ENCODE results near the gene DNAI2.

The DNAI2 gene

GRCh38 chr17:74304184-74304583, 30.1 kb downstream of the DNAI2 start:
- no peak for DNase-seq (ENCODE audit: low read depth in 1 of 2, low spot score in 1 of 2)

DNA sequence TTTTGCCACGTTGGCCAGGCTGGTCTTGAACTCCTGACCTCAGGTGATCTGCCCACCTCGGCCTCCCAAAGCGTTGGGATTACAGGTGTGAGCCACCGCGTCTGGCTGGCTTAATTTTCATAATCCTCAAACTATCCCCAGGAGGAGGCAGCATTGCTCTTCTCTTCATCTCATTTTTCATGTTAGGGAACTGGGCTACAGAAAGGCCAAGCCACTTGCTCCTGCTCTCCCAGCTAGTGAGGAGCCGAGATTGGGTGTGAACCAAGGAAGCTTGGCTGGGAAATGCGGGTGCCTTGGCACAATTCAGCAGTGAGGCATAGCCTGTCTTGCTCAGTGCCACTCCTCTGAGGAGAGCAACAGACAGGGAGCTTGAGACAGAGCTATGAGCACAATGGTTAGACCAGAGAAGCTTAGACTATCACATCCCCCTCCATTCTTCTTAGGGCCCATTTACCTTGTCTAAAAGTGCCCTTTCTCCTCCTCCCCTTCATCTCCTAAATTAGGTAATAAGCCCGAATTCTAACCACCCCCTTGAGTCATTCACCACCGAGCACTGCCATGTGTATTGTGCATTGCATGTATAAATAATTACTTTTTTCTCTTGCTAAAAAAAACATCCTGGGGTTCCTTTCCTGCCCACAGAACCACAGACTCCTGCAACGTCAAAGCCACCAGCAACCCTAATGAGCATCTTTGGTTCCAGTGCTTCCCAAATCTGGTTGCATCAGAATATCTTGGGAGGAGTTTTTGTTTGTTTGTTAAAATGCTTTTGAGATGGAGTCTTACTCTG, 32.0 kb downstream of the DNAI2 start:
- no peak for DNase-seq (ENCODE audit: low read depth in 1 of 2, low spot score in 1 of 2)

DNA sequence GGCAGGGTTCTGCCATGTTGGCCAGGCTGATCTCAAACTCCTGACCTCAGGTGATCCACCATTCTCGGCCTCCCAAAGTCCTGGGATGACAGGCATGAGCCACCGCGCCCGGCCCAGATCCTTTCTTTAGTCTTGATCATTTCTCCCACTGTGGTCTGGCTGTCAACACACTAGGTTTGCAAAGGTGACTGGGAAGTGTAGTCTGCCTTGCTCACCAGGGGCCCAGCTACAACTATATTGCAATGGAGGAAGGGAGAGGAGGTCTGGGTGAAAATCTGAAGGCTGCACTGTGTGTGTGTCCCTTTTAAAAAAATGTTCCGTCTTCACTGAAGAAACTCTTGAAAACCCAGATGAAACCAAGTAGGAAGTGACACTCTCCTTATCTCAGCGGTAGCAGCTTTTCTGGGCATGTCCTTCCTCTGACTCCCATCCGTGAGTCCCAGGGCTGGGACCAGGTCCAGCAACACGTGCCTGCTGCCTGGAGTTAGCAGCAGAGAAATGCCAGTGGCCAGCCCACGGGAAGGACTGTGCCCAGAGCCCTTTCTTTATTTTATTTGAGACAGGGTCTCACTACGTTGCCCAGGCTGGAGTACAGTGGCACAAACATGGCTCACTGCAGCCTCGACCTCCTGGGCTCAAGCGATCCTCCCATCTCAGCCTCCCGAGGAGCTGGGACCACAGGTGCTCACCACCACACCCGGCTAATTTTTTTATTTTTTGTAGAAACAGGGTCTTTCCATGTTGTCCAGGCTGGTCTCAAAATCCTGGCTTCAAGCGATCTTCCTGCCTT, 34.1 kb downstream of the DNAI2 start:
- no peak for DNase-seq (ENCODE audit: low read depth in 1 of 2, low spot score in 1 of 2)

DNA sequence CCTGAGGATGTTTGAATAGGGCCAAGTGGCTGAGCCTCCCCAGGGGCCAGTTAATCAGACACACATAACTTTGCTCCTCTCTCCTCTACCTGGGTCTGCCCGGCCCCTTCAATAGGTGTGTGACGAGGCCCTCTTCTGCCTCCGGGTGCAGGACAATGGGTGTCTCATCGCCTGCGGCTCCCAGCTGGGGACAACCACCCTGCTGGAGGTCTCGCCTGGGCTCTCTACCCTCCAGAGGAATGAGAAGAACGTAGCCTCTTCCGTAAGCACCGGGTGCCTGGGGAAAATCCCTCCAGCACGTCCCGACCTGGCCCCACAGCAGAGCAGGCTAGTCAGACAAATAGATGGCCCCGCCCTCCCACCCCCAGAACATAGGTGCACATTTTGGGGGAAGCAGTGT, 35.9 kb downstream of the DNAI2 start:
- DNase-seq (ENCODE audit: low read depth in 1 of 2, low spot score in 1 of 2): no peak

DNA sequence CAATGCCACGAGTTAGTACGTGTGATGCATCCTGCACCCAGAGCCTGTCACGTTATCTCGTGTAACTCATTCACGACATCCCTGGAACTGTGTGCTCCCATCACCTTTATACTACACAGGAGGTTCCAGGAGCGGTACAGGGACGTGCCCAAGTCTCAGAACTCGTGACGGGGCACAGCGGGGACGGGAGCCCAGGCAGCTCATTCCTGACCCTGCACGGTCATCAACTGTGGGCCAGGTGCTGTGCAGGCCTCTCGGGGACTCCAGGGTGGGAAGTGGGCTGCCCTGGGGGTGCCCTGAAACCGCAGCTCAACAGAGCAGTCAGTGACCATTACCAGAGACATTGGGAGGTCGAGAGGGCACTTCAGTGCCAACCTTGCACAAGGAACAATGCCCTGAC, 40.8 kb downstream of the DNAI2 start:
- no peak for DNase-seq (ENCODE audit: low read depth in 1 of 2, low spot score in 1 of 2)

DNA sequence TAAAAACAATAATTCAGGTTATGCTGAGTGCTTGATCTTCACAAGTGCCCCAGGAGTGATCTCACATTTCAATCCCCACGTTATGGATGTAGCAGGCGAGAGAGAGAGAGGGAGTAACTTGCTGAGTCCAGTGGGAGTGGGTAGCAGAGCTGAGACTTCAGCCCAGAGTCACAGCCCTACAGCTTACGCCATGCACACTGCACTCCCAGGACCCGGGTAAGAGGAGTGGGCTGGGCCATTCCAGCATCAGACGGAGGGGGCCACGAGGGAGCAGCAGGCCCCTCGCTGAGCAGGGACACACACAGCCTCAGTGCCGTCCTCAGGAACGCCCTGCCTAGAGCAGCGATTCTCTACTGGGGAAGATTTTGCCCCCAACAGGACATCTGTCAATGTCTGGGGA, 42.2 kb downstream of the DNAI2 start:
- DNase-seq (ENCODE audit: low read depth in 1 of 2, low spot score in 1 of 2): no peak

DNA sequence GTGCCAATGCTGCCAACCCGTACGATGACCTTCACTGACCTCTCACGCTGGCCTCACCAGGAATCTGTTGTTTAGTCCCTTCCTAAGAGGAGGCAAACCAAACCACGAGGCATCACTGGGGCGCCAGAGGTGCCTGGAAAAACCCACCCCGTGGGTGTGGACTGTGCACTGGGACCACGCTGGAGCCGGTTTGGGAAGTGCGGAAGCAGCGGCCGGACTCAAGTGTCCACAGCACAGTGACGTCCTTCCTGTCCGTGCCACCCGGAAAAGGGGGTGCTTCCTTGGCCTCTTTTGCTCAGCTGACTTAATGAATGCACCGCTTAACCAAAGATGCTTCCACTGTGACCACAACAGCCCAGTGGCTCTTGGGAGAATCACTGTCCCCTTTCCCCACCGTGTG, 43.0 kb downstream of the DNAI2 start:
- no peak for DNase-seq (ENCODE audit: low read depth in 1 of 2, low spot score in 1 of 2)

- no peak for DNase-seq (ENCODE audit: low read depth in 1 of 2, low spot score in 1 of 2)
These were observed 44.4 kb downstream of the DNAI2 start for GRCh38 chr17:74318391-74318790.

DNA sequence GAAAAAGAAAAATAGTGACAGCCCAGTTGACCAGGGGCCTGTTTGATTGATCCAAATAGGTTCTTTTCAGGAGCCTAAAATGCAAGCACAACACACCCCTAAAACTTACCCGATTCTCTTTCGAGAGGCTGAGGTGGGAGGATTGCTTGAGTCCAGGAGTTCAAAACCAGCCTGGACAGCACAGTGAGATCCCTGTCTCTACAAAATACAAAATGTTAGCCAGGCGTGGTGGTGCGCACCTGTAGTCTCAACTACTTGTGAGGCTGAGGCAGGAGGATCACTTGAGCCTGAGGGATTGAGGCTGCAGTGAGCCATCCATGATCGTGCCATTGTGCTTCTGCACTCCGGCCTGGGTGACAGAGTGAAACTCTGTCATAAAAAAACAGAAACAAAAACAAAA, 50.5 kb downstream of the DNAI2 start:
- DNase-seq (ENCODE audit: low read depth in 1 of 2, low spot score in 1 of 2): no peak

DNA sequence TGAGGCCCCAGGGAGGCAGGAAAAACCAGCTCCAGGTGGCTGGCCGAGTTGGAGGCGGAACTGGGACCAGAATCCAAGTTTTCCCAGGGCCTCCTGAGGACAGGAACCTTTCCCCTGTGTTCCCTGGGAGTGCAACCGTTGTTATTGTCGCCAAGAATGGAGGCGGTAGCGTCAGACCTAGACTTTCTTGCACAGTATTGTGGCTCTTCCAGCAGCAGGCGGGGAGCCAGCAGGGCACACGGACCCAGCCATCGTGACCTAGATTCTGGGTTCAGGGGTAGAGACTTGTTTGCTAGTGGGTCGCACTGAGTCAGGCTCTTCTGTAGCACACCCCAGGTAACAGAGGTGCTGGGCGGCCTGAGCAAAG, 51.3 kb downstream of the DNAI2 start:
- DNase-seq (ENCODE audit: low read depth in 1 of 2, low spot score in 1 of 2): no peak

DNA sequence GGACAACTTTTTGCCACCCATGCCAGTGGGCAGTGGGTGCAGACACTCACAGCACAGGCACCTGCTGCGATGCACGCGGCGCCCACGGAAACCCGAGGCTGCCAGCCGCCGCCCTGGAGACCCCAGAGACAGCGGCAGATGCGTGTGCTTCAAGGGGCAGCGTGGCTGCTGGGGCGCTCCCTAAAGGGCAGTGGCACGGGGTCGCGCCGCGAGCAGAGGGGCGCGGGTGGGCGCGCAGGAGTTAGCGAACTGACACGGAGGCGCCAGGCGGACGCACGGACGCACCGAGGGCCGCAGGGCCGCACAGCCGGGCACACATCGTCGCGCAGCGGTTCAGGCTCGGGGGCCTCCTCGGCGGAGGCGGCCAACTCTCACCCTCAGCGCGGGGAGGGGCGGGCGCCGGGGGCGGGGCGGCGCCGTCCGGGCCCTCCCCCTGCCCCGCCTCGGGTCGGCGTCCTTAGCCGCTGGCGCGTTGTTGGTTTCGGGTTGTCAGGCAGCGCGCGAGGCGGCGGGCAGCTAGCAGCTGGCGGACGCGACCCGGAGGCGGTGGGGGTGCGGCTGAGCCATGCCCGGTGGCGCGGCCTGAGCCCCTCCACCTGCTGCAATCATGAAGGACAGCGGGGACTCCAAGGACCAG, 51.8 kb downstream of the DNAI2 start, which contains the start of gene KIF19:
Gene KIF19 (plus strand): TSS at position 484 of the 637 bp plus-strand sequence. CDS start 124 bp downstream, at position 608.
- peak; percentile 24 to 38 for DNase-seq (ENCODE audit: low read depth in 1 of 2, low spot score in 1 of 2)

GRCh38 chr17:74326506-74326905, 52.5 kb downstream of the DNAI2 start:
- DNase-seq (ENCODE audit: low read depth in 1 of 2, low spot score in 1 of 2): no peak

DNA sequence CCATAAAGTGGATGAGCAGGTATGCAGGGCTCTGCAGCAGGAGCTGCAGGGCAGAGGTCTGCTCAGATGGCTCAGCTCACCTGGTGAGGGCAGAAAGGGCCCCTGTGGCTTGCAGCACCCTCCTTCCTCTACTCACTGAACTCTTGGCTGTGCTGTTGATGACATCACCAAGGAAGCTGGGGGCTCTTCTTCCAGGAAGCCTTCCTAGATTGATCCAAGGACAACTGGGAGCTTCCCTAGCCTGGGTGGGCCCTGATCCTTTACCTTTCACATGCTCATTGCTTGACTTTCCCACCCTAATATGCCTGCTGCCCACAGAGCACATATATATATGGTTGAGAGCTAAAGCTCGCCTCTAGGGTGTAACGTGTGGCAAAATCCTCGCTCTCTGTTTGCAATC, 54.5 kb downstream of the DNAI2 start:
- DNase-seq (ENCODE audit: low read depth in 1 of 2, low spot score in 1 of 2): no peak

DNA sequence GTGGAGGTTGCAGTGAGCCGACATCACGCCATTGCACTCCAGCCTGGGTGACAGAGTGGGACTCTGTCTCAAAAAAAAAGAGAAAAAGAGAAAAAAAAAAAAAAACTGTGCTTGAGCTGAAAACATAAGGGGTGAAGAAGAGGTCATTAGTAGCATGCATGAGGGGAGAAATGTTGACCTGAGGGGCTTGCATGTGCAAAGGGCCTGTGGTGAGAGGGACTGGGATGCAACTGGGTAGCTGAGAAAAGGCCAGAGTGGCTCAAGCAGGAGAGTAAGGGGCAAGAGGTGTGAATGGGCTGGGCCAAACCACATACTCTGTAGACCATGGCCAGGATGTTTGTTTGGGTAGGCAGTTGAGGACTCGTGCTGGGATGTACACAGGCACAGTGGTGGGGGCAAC, 55.3 kb downstream of the DNAI2 start:
- DNase-seq (ENCODE audit: low read depth in 1 of 2, low spot score in 1 of 2): no peak

GRCh38 chr17:74330446-74330845, 56.4 kb downstream of the DNAI2 start:
- no peak for DNase-seq (ENCODE audit: low read depth in 1 of 2, low spot score in 1 of 2)

- no peak for DNase-seq (ENCODE audit: low read depth in 1 of 2, low spot score in 1 of 2)
These were observed 58.1 kb downstream of the DNAI2 start for GRCh38 chr17:74332017-74332650.

GRCh38 chr17:74332763-74333283, 58.8 kb downstream of the DNAI2 start:
- DNase-seq (ENCODE audit: low read depth in 1 of 2, low spot score in 1 of 2): no peak

DNA sequence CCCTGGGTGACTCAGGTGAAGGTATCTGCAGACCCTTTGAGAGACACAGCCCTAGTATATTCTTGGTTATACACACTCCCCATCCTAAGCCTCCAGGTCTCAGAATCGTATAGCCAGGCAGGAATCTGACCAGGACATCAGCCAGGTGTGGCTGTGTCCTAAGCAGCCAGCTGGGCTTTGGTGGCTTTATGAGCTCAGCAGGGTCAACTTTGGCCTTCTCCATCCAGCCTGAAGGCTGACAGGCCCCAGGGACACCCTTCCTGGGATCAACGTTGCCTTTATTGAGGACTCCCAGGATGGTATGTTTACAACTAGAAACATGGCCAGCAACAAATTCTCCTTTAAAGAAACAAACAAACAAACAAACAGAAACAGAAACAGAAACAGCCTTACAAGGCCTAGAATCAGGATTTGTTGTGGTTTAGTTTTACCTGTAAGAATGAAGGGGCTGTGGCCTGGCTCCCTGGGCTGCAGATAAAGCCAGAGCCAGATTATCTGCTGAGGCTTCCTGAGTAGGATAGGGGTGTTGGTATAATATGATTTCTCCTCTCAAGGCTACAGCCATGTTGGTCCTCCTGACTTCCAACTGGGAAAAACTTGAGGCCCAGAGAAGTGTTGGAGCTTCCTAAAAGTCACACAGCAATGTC, 60.5 kb downstream of the DNAI2 start:
- DNase-seq (ENCODE audit: low read depth in 1 of 2, low spot score in 1 of 2): no peak

DNA sequence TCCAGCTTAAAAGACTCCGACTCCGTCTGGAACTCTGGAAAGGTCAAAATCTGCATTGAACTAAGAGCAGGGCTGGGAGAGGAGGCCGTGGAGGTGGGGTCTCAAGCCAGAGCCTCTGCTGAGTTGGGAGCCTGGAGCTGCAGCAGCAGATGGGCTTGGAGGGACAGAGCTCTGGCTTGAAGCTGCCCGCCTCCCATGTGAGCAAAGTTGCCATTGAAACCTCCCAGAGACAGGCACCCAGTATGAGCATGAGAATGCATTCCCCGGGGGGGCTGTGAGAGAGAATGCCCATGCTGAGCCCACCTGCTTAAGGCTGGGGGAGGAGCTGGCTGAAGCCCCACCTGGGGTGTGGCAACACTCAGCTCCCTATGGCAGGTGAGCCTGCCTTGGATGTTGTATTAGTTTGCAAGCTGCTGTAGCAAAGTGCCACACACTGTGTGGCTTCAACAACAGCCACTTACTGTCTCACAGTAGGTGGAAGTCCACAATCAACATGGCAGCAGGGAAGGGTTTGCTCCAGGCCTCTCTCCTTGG, 61.6 kb downstream of the DNAI2 start:
- no peak for DNase-seq (ENCODE audit: low read depth in 1 of 2, low spot score in 1 of 2)

DNA sequence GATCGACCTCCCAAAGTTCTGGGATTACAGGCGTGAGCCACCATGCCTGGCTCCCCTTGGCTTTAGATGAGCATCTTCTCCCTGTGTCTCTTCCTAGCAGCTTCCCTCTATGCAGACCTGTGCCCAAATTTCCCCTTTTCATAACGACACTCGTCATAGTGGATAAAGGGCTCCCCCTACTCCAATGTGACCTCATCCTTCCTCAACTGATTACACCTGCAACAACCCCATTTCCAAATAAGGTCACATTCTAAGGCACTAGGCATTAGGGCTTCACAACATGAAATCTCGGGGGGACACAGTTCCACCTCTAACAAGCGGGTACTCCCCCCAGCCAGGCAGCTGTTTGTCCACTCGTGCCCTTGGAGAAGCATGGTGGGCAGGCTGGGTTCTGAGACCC, 62.3 kb downstream of the DNAI2 start:
- DNase-seq (ENCODE audit: low read depth in 1 of 2, low spot score in 1 of 2): no peak
